ENCODE data around the gene TECTA. TPM values are rescaled to one million over a fixed set of nuclear protein-coding genes. Genes with fewer than 3 reads are reported as not detected.

TECTA gene
- total RNA-seq, 1 donor from 2014 or later = 0.94 TPM

DNA sequence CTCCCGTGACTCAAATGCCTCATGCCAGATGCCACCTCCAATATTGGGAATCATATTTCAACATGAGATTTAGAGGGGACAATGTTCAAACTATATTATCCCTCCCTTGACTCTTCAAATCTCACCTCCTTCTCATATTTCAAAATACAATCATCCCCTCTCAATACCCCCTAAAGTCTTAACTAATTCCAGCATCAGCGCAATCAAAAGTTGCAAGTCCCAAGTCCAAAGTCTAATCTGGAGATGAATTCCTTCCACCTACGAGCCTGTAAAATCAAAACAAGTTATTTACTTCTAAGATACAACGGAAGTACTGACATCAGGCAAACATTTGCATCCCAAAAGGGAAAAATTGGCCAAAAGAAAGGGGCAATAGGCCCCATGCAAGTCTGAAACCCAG, 124.3 kb downstream of the TECTA start:
- Mint-ChIP-seq H3K27ac (ENCODE audit: unreplicated experiment) (no peak overlapping the region), H3K4me3 (ENCODE audit: unreplicated experiment) (no peak overlapping the region), H3K4me1 (ENCODE audit: unreplicated experiment) (no peaks in the 10 kb centered on the region)

DNA sequence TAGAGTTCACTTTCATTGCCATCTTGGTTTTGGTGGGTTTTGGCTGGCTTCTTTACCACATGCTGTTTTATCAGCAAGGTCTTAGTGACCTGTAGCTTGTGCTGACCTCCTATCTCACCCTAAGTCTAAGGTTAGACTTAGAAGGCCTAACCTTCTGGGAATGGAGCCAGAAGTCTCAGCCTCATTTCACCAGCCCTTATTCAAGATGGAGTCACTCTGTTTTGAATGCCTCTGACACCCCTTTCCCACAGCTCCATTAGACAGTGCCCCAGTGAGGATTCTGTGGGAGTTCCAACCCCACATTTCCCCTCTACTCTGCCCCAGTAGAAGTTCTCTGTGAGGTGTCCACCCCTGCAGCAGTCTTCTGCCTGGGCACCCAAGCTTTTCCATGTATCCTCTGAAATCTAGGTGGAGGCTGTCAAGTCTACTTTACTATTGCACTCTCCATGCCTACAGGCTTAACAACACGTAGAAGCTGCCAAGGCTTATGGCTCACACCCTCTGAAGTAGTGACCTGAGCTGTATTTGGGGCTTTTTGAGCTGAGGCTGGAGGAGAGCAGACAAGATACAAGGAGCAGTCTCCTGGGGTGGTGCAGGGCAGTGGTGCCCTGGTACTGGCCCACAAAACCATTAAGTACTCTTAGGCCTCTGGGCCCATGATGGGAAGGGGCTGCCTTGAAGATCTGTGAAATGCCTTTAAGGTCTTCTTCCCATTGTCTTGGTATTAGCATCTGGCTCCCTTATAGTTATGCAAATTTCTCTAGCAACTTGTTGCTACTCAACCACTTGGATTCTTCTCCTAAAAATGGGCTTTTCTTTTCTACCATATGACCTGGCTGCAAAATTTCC, 125.6 kb downstream of the TECTA start:
- TF ChIP-seq, protein P1, sequence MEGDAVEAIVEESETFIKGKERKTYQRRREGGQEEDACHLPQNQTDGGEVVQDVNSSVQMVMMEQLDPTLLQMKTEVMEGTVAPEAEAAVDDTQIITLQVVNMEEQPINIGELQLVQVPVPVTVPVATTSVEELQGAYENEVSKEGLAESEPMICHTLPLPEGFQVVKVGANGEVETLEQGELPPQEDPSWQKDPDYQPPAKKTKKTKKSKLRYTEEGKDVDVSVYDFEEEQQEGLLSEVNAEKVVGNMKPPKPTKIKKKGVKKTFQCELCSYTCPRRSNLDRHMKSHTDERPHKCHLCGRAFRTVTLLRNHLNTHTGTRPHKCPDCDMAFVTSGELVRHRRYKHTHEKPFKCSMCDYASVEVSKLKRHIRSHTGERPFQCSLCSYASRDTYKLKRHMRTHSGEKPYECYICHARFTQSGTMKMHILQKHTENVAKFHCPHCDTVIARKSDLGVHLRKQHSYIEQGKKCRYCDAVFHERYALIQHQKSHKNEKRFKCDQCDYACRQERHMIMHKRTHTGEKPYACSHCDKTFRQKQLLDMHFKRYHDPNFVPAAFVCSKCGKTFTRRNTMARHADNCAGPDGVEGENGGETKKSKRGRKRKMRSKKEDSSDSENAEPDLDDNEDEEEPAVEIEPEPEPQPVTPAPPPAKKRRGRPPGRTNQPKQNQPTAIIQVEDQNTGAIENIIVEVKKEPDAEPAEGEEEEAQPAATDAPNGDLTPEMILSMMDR (IDR thresholded peaks at IDR 0.05) = no peak
- no peak for DNase-seq (ENCODE audit: extremely low spot score, unreplicated experiment)
- no peaks in the 10 kb centered on the region for H3K36me3 Mint-ChIP-seq (ENCODE audit: unreplicated experiment)
- no peaks in the 10 kb centered on the region for H3K9me3 Mint-ChIP-seq (ENCODE audit: unreplicated experiment)
- no peaks in the 10 kb centered on the region for H3K4me1 Mint-ChIP-seq (ENCODE audit: unreplicated experiment)
- H3K27ac Mint-ChIP-seq (ENCODE audit: unreplicated experiment) = no peak overlapping the region
- H3K4me3 Mint-ChIP-seq (ENCODE audit: unreplicated experiment) = no peak overlapping the region
- H3K27me3 Mint-ChIP-seq (ENCODE audit: unreplicated experiment) = peaks cover 16% of the 10 kb centered on the region

More for the DNA sequence above, 124.3 kb downstream of the TECTA start:
- DNase-seq (ENCODE audit: extremely low spot score, unreplicated experiment) = no peak
- TF ChIP-seq, protein P1 (IDR thresholded peaks at IDR 0.05) = no peak
- peaks cover 11% of the 10 kb centered on the region for H3K27me3 Mint-ChIP-seq (ENCODE audit: unreplicated experiment)
- no peaks in the 10 kb centered on the region for H3K36me3 Mint-ChIP-seq (ENCODE audit: unreplicated experiment)
- H3K9me3 Mint-ChIP-seq (ENCODE audit: unreplicated experiment) = no peaks in the 10 kb centered on the region

DNA sequence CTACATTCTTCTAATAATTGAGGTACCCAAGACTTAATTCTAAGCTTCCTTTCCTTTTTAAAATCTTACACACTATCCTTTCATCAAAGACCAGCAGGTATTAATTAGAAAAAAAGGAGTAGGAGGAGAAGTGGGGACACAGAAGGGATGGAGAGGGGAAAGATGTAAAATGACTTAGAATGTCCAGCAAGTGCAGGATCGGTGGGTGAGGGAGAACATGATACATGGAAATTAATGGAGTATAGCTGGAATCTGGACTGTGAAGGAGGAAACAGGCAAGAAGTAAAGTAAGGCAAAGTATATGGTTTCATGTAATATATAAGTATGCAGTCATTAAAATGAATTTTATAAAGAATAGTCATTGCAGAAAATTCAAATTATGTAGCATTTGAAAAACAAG, 127.8 kb downstream of the TECTA start:
- no peak for DNase-seq (ENCODE audit: extremely low spot score, unreplicated experiment)
- Mint-ChIP-seq H3K4me3 (ENCODE audit: unreplicated experiment) (no peak overlapping the region), H3K27me3 (ENCODE audit: unreplicated experiment) (peaks cover 19% of the 10 kb centered on the region), H3K36me3 (ENCODE audit: unreplicated experiment) (no peaks in the 10 kb centered on the region), H3K9me3 (ENCODE audit: unreplicated experiment) (no peaks in the 10 kb centered on the region), H3K4me1 (ENCODE audit: unreplicated experiment) (no peaks in the 10 kb centered on the region), H3K27ac (ENCODE audit: unreplicated experiment) (no peak overlapping the region)
- TF ChIP-seq, protein P1 (IDR thresholded peaks at IDR 0.05) = no peak

DNA sequence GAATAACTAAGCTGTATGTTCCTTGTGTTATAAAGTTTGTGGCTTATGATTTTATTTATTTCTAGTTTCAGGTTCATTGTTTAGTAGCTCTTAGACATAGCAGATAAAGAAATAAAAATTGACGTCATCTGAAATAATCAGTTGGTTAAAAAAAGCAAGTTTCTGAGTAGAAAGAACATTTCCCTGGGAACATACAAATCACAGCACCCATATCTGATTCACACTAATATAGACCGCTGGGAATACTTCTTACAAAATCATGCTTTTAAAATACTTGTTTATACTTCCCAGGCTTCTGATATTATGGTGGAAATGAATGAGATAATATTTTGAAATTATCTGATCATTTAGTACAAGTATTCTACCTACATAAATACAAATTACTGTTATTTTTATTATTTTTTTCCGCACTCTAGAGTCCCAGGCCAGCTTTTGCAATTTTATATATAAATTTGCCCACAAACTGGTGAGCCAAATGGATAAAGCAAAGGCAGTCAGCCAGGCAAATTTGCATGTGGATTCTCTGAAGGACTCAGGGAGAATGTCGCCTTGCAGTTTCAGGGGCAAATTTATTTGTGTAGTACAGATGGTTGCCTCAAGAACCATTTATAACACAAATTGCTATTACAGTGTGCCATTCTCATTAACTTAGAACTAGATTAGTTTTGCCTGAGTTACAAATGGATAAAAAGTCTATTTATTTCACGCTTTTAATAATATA, 128.6 kb downstream of the TECTA start:
- Mint-ChIP-seq H3K36me3 (ENCODE audit: unreplicated experiment) (no peaks in the 10 kb centered on the region), H3K27ac (ENCODE audit: unreplicated experiment) (no peak overlapping the region)
- DNase-seq (ENCODE audit: extremely low spot score, unreplicated experiment) = no peak

More for the DNA sequence above, 128.6 kb downstream of the TECTA start:
- Mint-ChIP-seq H3K4me1 (ENCODE audit: unreplicated experiment) (no peaks in the 10 kb centered on the region), H3K27me3 (ENCODE audit: unreplicated experiment) (peaks cover 26% of the 10 kb centered on the region), H3K9me3 (ENCODE audit: unreplicated experiment) (no peaks in the 10 kb centered on the region), H3K4me3 (ENCODE audit: unreplicated experiment) (no peak overlapping the region)
- TF ChIP-seq, protein P1 (IDR thresholded peaks at IDR 0.05) = no peak

Data from osteocyte (in vitro differentiated cells).